Inflammatory macrophage (primary cell): ENCODE data around the gene KLRD1.
"Not testable (repeated sequence)": the region's sequence is repeated elsewhere in the genome, so short reads cannot be mapped to it uniquely, and the experiment has no call there.

Experiments used
- DNase-seq, 2 donors: peaks; one replicate each; pipeline ENCODE4 v3.0.0-alpha.2; 2020 to 2022

KLRD1 gene

GRCh38 chr12:10339053-10339840 is 31.6 kb downstream of the KLRD1 start:
- no peak for DNase-seq

- DNase-seq: not testable (repeated sequence)
These were observed 33.3 kb downstream of the KLRD1 start for GRCh38 chr12:10340946-10341345.

DNA sequence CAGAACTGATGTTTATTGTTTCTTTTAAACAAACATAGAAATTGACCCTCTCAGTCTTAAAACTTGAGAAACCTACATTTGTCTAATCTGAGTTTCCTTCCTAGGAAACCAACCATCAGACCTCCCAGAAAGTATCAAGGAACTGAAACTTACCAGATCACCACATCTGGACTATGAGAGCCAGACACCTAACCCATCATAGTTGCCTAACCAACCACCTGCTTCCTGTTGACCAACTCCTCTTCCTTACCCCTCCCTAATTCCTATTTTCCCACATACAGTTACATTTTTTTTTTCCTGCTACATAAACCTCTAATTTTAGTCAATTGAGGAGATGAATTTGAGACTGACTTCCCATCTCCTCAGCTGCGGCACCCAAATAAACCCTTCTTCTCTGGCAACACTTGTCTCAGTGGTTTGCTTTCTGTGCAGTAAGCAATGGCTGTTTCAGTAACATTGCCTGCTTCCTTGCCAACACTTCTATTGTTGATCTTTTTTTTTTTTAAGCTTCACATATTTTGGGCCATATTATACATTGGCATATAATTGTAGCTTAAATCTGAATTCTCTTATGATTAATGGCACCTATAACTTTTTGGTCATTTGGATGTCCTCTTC is 34.3 kb downstream of the KLRD1 start:
- DNase-seq: no peak

GRCh38 chr12:10351457-10351856 is 43.8 kb downstream of the KLRD1 start:
- not testable (repeated sequence) for DNase-seq

DNA sequence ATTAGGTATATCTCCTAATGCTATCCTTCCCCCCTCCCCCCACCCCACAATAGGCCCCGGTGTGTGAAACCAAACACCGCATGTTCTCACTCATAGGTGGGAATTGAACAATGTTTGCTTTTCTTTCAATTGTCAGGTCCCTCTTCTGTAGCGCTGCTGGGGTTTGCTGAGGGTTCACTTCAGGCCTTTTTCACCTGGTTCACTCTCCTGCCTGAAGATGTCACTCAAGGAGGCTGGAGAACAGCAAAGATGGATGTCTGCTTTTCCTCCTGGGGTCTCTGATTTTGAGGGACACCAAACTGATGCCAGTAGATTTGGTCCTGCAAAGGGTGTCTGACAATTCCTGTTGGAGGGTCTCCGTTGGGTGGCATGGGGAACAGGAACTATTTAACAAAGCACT is 46.4 kb downstream of the KLRD1 start:
- DNase-seq: no peak

- no peak for DNase-seq
These were observed 46.8 kb downstream of the KLRD1 start for GRCh38 chr12:10354502-10354901.

GRCh38 chr12:10358131-10358530 is 50.5 kb downstream of the KLRD1 start:
- no peak for DNase-seq

- DNase-seq: no peak
These were observed 51.3 kb downstream of the KLRD1 start for GRCh38 chr12:10358969-10359368.

DNA sequence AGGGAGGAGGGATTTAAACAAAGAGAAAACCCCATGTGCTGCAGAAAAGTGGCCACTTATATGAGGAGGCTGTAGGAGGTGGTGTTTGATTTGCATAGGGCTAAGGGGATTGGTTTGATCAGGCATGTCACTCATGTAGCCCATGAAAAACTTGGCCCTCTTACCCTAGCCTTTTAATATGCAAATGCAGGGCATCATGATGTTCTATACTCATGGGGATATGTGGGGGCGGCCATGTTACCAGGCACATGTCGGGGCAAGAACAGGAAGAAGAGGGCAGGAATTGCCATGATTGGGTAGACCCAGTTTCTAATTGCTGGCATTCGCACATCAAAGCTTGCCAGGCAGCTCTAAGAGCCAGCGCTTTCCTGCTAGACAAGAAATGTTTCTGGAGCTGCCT is 53.4 kb downstream of the KLRD1 start:
- no peak for DNase-seq

GRCh38 chr12:10361622-10362021 is 54.0 kb downstream of the KLRD1 start:
- DNase-seq: no peak

DNA sequence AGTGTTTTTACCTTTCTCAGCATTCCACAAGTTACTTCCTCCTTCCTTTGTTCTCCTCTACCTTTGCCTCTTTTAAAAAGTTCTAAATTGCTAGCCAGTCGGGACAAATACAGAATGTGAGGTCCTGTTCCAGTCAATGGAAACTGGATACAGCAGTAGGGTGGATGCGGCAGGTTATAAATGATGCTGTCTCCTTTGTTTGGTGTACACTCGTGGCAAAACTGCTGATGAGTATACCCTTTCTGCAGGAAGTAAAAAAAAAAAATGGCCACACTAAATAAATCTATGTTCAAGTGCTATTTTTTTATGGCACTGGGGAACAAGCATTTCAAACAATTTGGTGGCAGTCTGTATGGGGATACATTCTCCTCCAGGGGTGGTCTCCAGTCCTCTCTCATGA is 54.7 kb downstream of the KLRD1 start:
- DNase-seq: no peak

DNA sequence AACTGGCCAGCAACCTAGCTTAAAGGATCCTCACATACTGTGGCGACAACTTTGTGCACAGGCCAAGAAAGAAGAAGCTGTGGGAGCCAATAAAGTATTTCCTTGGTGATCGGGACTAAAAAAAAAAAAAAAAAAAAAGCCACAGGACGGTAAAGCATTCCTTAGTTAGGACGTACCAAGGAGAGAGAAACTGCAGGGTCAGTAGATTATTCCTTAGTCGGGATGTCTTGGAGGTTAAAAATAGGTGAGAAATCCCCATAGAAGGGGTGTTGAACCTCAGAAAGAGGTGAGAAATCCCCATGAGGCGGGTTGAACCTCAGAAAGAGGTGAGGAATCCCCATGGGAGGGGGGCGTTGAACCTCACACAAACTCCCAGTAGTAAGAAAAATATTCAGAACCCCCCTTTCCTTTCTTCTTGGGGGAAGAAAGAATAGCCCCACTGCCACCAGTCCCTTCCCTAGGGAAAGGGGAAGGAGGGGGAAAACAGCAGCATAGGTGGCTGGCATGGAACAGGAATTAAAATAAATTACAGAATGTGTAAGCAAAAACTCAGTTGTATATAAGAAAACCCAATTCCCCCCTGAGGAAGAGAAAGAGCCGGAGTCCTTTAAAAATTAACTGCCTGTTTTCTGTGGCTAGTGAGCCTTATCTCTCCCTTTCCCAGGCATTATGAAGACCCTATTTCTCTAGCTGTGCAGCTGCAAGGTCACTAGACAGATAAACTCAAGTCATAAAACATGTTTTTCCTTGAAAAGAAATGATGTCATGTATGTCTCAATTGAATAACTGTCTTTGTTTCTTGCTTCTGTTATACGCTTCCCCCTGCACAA is 55.4 kb downstream of the KLRD1 start:
- DNase-seq: no peak

DNA sequence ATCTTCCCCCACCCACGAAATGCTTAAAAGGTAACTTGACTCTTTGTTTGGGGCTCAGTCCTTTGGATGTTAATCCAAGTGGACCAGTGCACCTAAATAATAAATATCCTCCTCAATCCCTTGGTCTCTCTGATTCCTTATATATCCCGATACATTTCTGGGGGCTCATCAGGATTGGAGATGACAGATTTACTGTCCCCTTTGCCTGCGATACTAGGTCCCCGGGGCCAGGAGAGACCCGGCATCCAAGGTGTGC is 55.9 kb downstream of the KLRD1 start:
- no peak for DNase-seq

DNA sequence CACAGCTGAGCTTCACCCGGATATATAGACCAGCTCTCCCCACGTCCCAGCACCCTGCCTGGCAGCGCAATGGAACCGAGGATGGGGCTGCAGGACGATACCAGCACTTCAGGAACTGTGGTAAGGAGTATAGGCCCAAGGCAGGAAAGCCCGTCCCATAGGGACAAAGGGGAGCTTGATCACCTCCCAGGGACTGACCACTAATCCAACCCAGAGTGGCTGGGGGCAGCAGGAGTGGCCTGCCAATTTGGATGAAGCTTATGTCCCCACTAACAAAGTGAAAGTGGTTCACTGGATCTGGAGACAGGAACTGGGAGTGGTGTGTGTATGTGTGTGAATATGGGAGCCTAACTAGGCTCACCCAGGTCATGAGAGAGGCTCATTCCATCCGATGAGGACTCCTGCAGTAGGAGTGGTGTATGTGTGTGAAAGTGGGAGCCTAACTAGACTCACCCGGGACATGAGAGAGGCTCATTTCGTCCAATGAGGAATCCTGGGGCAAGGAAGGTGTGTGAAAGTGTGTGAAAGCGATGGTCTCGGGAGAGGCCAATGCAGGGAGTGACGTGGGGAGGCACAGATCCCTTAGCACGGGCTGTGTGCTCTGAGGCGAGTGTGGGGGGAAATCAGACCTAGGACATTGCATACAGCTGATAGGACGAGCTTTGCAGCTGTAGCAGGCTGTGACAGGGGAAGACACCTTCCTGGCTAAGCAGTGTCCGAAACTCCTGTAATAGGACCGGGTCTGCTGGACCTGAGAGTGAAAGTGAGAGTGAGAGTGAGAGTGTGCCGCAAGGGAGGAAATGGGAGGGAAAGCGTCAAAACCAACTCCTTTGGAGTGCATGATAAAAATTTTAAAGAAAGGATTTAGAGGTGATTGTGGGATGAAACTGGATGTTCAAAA is 56.5 kb downstream of the KLRD1 start:
- DNase-seq: peak; percentile 18 to 34

- DNase-seq: peak; percentile 58 to 63
These were observed 57.3 kb downstream of the KLRD1 start for GRCh38 chr12:10364815-10365622.

- DNase-seq: peak in 1 of 2 donors; percentile 51
These were observed 58.2 kb downstream of the KLRD1 start for GRCh38 chr12:10365696-10366405.

DNA sequence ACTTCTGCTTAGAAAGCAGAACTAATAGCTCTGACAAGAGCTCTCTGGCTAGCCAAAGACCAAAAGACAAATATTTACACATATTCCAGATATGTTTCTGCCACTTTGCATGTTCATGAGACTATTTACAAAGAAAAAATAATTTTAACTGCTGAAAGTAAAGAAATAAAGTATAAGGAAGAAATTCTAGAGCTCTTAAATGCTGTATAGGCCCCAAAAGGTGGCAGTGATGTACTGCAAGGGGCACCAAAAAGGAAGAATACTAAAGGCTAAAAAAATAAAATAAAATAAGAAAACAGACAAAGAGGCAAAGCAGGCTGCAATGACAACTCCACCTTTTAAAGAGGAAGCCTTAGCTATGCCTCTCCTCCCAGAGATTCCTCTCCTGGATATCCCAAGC is 59.2 kb downstream of the KLRD1 start:
- peak in 1 of 2 donors; percentile 31 for DNase-seq

DNA sequence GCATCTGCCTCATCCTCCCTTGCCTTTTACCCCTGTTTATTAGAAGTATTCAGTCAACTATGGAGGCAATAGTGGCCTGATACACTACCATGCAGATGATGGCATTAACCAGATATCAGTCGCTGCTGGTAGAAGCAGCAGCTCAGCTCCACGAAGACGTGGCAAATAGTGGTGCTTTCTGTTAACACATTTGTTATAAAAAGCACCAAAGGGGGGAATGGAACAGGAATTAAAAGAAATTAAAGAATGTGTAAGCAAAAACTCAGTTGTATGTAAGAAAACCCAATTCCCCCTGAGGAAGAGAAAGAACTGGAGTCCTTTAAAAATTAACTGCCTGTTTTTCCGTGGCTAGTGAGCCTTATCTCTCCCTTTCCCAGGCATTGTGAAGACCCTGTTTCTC is 60.0 kb downstream of the KLRD1 start:
- not testable (repeated sequence) for DNase-seq

DNA sequence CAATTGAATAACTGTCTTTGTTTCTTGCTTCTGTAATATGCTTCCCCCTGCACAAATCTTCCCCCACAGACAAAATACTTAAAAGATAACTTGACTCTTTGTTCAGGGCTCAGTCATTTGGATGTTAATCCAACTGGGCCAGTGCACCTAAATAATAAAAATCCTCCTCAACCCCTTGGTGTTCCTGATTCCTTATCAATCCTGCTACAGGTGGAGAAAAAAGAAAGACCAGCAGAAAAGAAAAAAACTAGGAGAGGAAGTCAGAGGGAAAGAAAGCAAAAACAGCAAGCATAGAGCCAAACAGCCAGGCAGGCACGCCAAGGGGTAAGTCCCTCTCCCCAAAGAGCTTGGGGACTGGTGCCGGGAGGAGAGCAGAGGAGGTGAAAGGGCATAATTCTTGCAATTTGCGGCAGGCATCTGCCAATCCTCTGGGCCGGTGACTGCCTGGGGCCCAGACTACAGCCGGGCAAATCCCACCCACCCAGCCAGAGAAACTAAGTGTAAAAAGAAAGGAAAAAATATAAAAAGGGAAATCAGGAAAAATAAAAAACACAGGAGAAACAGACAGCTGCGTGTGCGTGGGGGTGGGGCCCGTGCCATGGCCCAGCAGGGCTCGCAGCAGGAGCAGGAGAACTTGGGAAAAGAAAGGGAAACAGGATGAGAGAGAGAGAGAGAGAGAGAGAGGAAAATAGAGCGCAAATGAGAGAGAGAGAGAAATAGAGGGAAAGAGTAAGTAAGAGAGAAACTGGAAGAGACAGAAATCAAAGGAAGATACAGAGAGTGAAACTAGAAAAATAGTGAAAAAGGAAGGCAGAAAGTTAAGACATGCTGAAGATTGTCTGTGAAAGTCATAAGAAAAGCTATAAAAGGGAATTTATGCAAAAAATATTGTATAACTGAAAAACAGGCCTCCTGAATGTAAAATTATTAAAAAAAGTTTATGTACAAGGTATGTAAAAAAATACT is 60.8 kb downstream of the KLRD1 start:
- no peak for DNase-seq
